ENCODE measurements around the gene KCNQ4. TPM values are rescaled to one million over a fixed set of nuclear protein-coding genes. Genes with fewer than 3 reads are reported as not detected.

Gene KCNQ4
- total RNA-seq, 2 experiments from 2014 or later: 0.38 to 0.43 TPM

GRCh38 chr1:40748841-40749718 is 34.5 kb upstream of the KCNQ4 start:
- POLR2A ChIA-PET: interaction anchor here (0.6 kb wide), 1 partner anchor 218 kb away, joined by 3 read pairs; no protein-coding TSS in a partner anchor
- intact Hi-C loops (cut with micrococcal nuclease): no loop called here
- TF ChIP-seq CTCF (IDR thresholded peaks at IDR 0.05): no peak
- Mint-ChIP-seq H3K36me3 (ENCODE audit: low read depth) (peaks cover 35% of the 10 kb centered on the region), H3K27me3 (no peaks in the 10 kb centered on the region), H3K27ac (no peak overlapping the region), H3K4me1 (ENCODE audit: low read depth) (peaks cover 48% of the 10 kb centered on the region), H3K4me3 (no peak overlapping the region), H3K9me3 (no peaks in the 10 kb centered on the region)
- CTCF ChIA-PET: interaction anchor here (1.0 to 1.5 kb wide), 4 partner anchors 20 to 199 kb away, joined by 3 to 5 read pairs (median 4); no protein-coding TSS in a partner anchor
- ATAC-seq: no peak
- no peak for DNase-seq

DNA sequence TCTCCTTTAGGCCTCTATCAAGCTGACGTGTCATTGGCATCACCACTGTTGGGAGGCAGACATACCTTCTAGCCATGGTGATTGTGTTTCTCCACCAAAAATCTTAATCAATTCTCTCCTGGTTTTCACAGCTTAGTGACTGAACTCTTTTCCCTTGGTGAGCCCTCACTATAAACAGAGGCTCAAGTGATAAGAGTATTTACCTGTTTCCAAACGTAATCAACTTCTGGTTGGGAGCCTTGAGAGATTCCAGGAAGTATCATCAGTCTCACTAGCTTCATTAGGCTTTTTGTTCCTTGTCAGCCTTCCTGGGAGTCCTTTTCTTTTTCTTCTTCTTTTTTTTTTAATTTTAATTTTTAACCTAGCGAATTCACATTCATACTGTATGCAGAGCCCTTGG is 33.8 kb upstream of the KCNQ4 start:
- POLR2A ChIA-PET: no interaction called here
- TF ChIP-seq CTCF (IDR thresholded peaks at IDR 0.05): no peak
- intact Hi-C loops (cut with micrococcal nuclease): no loop called here
- Mint-ChIP-seq H3K4me3 (no peak overlapping the region), H3K27me3 (no peaks in the 10 kb centered on the region), H3K36me3 (ENCODE audit: low read depth) (peaks cover 41% of the 10 kb centered on the region), H3K27ac (no peak overlapping the region), H3K4me1 (ENCODE audit: low read depth) (peaks cover 46% of the 10 kb centered on the region), H3K9me3 (no peaks in the 10 kb centered on the region)
- CTCF ChIA-PET: interaction anchor here (1.3 to 1.5 kb wide), 2 partner anchors 24 to 27 kb away, joined by 4 read pairs; no protein-coding TSS in a partner anchor
- ATAC-seq (no peak), DNase-seq (no peak)

DNA sequence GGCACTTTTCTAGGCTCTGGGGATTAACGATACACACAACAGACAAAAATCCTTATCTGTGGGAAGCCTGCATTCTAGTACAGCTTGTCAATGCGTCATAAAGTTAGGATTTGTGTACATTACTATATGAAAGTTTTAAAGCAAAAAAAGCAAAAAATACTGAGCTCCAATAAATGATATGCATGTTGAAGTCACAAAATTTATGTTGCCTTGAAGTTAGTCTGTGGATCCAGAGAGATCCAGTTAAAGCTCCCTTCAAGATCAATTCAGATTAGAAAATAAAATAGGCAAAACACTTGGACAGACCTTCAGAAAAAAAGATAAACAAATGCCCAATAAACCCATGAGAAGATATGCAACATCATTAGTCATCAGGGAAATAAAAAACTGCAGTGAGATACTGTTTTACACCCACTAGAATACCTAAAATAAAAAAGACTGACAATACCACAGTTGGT is 33.1 kb upstream of the KCNQ4 start:
- H3K4me3 Mint-ChIP-seq: no peak overlapping the region
- no peak for ATAC-seq
- ChIA-PET CTCF (interaction anchor here (1.3 to 1.5 kb wide), 2 partner anchors 23 to 28 kb away, joined by 4 read pairs; no protein-coding TSS in a partner anchor), POLR2A (no interaction called here)
- H3K27ac Mint-ChIP-seq: peak overlapping the region; percentile 69
- DNase-seq: no peak
- H3K36me3 Mint-ChIP-seq (ENCODE audit: low read depth): peaks cover 45% of the 10 kb centered on the region
- no peaks in the 10 kb centered on the region for H3K27me3 Mint-ChIP-seq
- intact Hi-C loops (cut with micrococcal nuclease): no loop called here
- TF ChIP-seq CTCF (IDR thresholded peaks at IDR 0.05): no peak
- H3K9me3 Mint-ChIP-seq: no peaks in the 10 kb centered on the region
- H3K4me1 Mint-ChIP-seq (ENCODE audit: low read depth): peaks cover 43% of the 10 kb centered on the region

- H3K27me3 Mint-ChIP-seq: no peaks in the 10 kb centered on the region
- intact Hi-C loops (cut with micrococcal nuclease): no loop called here
- no peak overlapping the region for H3K4me3 Mint-ChIP-seq
- ChIA-PET CTCF (interaction anchor here (5.1 to 9.5 kb wide), 2 partner anchors 13 to 22 kb away, joined by 20 to 90 read pairs; no protein-coding TSS in a partner anchor), POLR2A (interaction anchor here (2.8 kb wide), 1 partner anchor 60 kb away, joined by 16 read pairs; the partner anchor contains the start of gene NFYC)
- H3K36me3 Mint-ChIP-seq (ENCODE audit: low read depth): peaks cover 48% of the 10 kb centered on the region
- H3K27ac Mint-ChIP-seq: peak overlapping the region; percentile 51
- peak; percentile 34 for DNase-seq
- TF ChIP-seq CTCF (IDR thresholded peaks at IDR 0.05): no peak
- peak; percentile 35 for ATAC-seq
- H3K4me1 Mint-ChIP-seq (ENCODE audit: low read depth): peaks cover 31% of the 10 kb centered on the region
- no peaks in the 10 kb centered on the region for H3K9me3 Mint-ChIP-seq
Measured at GRCh38 chr1:40751802-40752201, 31.8 kb upstream of the KCNQ4 start.

Data from activated CD8-positive, alpha-beta T cell treated with anti-CD3 and anti-CD28 coated beads for 36 hours (primary cell).